Activated B cell treated with CpG ODN at 0.5 μM for 24 hours (primary cell): ENCODE data around the gene NOD1. TPM values are rescaled to one million over a fixed set of nuclear protein-coding genes. Genes with fewer than 3 reads are reported as not detected.

ENCODE experiments used
- ATAC-seq: fragments of 200-7000 bp; cut with Tn5 transposase; one replicate; pipeline ENCODE4 v1.10.0; 2021; ENCODE audit warnings: low read depth, mild to moderate bottlenecking, moderate library complexity
- CTCF ChIA-PET: fragments of 350-600 bp; sonication (Branson Sonifier 250); formaldehyde crosslinking; loops from one replicate; lab custom pipeline; 2021; ENCODE audit warnings: antibody characterized with exemption; lab: Charles Lee
- POLR2A ChIA-PET: fragments of 350-600 bp; sonication (Branson Sonifier 250); formaldehyde crosslinking; loops from one replicate; lab custom pipeline; 2021; ENCODE audit warnings: antibody characterized with exemption; lab: Charles Lee
- DNase-seq: peaks from one replicate; pipeline ENCODE4 v3.0.0; 2022
- H3K27ac Mint-ChIP-seq: one replicate; pipeline ENCODE4 v1.8.0; 2020; ENCODE audit warnings: mixed read lengths
- H3K27me3 Mint-ChIP-seq: one replicate; pipeline ENCODE4 v1.8.0; 2021; ENCODE audit warnings: mixed read lengths
- H3K36me3 Mint-ChIP-seq: one replicate; pipeline ENCODE4 v1.8.0; 2021; ENCODE audit warnings: low read depth, mixed read lengths
- H3K4me1 Mint-ChIP-seq: one replicate; pipeline ENCODE4 v1.8.0; 2021; ENCODE audit warnings: mixed read lengths
- H3K4me3 Mint-ChIP-seq: one replicate; pipeline ENCODE4 v1.8.0; 2020; ENCODE audit warnings: mild to moderate bottlenecking, mixed read lengths
- H3K9me3 Mint-ChIP-seq: one replicate; pipeline ENCODE4 v1.8.0; 2020; ENCODE audit warnings: mixed read lengths
- intact Hi-C: fragments of 100-400 bp; cut with micrococcal nuclease; formaldehyde crosslinking; loops from one replicate; pipeline ENCODE4 v1.15.1; 2024
- total RNA-seq: library from RNA; stranded (reverse); gene quantifications from 2 replicates; pipeline ENCODE4 v1.2.3, GENCODE V29; 2022
- TF ChIP-seq, protein P1 (sequence below): fragments of 200-600 bp; IDR thresholded peaks from one replicate; pipeline ENCODE4 v1.8.0; 2022; ENCODE audit warnings: antibody characterized with exemption, mild to moderate bottlenecking

The NOD1 gene
- total RNA-seq, 1 donor from 2014 or later: 14.0 TPM

DNA sequence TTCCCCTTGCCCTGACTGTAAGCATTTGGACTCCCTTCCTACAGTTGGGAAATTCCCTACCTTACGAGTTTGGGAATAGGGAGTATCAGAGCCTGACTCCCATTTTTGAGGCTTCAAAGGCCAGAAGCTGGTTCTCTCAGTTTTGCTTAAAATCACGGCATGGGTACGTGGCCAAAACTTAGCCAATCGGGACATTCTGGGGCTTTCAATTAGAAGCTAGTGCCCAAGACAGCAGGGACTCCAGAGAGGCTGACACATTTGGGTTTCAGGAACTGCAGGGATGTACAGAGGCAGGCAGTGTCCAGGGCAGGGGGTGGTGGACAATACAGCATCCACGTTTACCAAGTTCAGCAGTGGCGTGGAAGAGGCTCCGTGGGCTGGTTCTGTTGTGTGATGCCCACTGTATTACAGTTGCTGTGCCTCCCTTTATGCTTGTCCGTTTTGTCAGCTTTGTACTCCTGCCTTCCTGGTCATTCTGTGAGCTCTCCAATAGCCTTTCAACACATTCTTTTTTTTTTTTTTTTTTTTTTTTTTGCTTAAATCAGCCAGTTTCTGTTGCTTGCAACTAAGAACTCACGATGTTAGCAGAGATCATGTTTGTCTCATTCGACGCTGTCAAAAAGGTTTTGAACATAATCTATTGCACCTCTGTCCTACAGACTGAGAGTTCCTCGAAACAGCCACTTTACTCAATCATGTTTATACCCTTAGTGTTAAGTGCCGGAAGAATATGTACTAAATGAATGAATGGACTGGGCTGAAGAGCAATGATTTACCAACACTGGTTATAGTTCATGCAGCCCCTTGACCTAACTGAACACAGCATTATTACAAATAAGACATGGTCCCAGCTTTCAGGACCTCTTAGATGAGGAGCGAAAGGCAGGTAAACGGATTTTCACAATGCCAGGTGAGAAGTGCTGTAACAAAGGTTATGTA, 25.0 kb upstream of the NOD1 start:
- ChIA-PET POLR2A (interaction anchor here (0.6 to 0.8 kb wide), 4 partner anchors 8 to 79 kb away, joined by 5 to 8 read pairs (median 6); no protein-coding TSS in a partner anchor), CTCF (no interaction called here)
- peaks cover 39% of the 10 kb centered on the region for H3K4me1 Mint-ChIP-seq
- H3K27ac Mint-ChIP-seq: no peak overlapping the region
- H3K9me3 Mint-ChIP-seq: no peaks in the 10 kb centered on the region
- DNase-seq (no peak), ATAC-seq (no peak)
- peaks cover 17% of the 10 kb centered on the region for H3K36me3 Mint-ChIP-seq
- peak overlapping the region; percentile 91 for H3K4me3 Mint-ChIP-seq
- TF ChIP-seq, protein P1, sequence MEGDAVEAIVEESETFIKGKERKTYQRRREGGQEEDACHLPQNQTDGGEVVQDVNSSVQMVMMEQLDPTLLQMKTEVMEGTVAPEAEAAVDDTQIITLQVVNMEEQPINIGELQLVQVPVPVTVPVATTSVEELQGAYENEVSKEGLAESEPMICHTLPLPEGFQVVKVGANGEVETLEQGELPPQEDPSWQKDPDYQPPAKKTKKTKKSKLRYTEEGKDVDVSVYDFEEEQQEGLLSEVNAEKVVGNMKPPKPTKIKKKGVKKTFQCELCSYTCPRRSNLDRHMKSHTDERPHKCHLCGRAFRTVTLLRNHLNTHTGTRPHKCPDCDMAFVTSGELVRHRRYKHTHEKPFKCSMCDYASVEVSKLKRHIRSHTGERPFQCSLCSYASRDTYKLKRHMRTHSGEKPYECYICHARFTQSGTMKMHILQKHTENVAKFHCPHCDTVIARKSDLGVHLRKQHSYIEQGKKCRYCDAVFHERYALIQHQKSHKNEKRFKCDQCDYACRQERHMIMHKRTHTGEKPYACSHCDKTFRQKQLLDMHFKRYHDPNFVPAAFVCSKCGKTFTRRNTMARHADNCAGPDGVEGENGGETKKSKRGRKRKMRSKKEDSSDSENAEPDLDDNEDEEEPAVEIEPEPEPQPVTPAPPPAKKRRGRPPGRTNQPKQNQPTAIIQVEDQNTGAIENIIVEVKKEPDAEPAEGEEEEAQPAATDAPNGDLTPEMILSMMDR: no peak
- no peaks in the 10 kb centered on the region for H3K27me3 Mint-ChIP-seq
- intact Hi-C loops: loop anchor here (1.0 to 2.0 kb wide), 6 partner anchors 25 to 339 kb away; partner anchors contain the start of genes GARS1, NOD1 and ZNRF2

DNA sequence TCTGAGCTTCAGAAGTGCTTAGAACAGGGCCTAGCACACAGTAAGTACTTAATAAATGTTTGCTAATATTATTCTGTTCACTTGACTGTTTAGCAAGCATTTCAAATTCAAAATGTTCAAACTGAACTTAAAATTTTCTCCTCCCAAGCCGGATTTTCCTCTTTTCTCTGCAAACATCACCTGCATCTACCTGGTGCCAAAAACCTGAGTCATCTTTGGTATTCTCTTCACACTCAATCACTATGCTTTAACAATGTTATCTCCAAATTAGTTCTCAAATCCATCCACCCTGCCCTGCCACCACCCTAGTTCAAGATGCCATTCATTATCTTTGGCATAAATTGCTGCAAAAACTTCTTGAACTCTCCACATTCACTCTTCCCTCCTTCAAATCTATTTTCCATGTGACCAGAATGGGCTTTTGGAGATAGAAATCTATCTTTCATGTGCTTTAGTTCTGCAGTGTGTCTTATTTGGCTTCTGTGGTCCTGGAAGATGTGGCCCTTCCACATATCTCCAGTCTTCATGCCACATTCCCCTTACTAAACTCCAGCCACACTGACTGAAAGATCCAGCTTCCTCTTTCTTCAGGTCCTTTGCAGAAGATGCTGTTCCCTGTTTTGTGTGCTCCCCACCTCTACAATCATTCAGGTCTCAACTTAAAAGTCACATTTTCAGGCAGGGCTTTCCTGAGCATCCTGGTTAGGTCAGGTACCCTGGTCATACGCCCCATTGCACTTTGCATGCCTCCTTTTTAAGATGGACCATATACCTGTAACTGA, 24.1 kb upstream of the NOD1 start:
- ChIA-PET CTCF (no interaction called here), POLR2A (interaction anchor here (0.8 kb wide), 1 partner anchor 24 kb away, joined by 6 read pairs; no protein-coding TSS in a partner anchor)
- TF ChIP-seq, protein P1: no peak
- H3K27ac Mint-ChIP-seq: no peak overlapping the region
- DNase-seq (no peak), ATAC-seq (no peak)
- no peaks in the 10 kb centered on the region for H3K9me3 Mint-ChIP-seq
- no peaks in the 10 kb centered on the region for H3K27me3 Mint-ChIP-seq
- H3K36me3 Mint-ChIP-seq: peaks cover 18% of the 10 kb centered on the region
- intact Hi-C loops: no loop called here
- H3K4me1 Mint-ChIP-seq: peaks cover 39% of the 10 kb centered on the region
- peak overlapping the region; percentile 3 for H3K4me3 Mint-ChIP-seq

DNA sequence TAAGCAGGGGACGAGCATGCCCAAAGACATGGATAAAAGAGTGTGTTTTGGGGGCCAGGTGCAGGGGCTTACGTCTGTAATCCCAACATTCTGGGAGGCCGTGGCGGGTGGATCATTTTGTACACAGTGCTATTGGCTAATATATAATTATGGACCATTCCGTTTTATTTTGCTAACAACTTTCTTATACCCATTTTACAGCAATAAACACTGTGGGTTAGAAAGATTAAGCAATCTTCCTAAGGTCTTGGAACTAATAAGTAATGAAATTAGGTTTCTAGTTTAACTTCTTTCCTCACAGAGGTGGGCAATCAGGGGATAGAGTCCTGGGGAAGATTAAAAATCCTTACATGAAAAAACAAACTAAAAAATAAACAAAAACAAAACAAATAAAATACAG, 22.7 kb upstream of the NOD1 start:
- H3K27me3 Mint-ChIP-seq: no peaks in the 10 kb centered on the region
- POLR2A ChIA-PET: no interaction called here
- H3K4me3 Mint-ChIP-seq: no peak overlapping the region
- TF ChIP-seq, protein P1: no peak
- ATAC-seq (no peak), DNase-seq (no peak)
- intact Hi-C loops: no loop called here
- no peak overlapping the region for H3K27ac Mint-ChIP-seq
- peaks cover 39% of the 10 kb centered on the region for H3K4me1 Mint-ChIP-seq
- CTCF ChIA-PET: no interaction called here
- peaks cover 27% of the 10 kb centered on the region for H3K36me3 Mint-ChIP-seq
- H3K9me3 Mint-ChIP-seq: no peaks in the 10 kb centered on the region

DNA sequence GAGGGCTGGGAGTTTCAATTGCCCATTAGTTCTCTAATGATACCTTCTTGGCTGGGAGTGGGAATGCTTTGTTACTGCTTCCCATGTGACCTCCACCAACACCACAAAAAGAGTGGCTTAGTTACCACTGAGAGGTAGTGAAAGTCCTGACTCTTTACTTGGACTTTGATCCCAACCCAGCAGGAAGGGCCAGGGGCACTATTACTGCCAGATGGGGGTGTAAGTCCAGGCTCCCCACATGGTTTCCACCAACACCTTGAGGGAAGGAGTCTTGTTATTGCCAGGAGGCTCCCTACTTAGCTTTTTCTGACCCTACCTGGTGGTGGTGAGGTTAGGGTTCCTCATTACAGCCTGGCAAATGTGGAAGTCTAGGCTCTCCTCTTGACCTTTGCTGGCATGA, 14.6 kb upstream of the NOD1 start:
- no peak for ATAC-seq
- DNase-seq: no peak
- CTCF ChIA-PET: no interaction called here
- POLR2A ChIA-PET: interaction anchor here (2.8 kb wide), 1 partner anchor 14 kb away, joined by 7 read pairs; the partner anchor contains the start of gene NOD1
- H3K9me3 Mint-ChIP-seq: peaks cover 7% of the 10 kb centered on the region
- no peaks in the 10 kb centered on the region for H3K27me3 Mint-ChIP-seq
- no peak overlapping the region for H3K27ac Mint-ChIP-seq
- TF ChIP-seq, protein P1: no peak
- H3K4me1 Mint-ChIP-seq: no peaks in the 10 kb centered on the region
- intact Hi-C loops: no loop called here
- H3K4me3 Mint-ChIP-seq: no peak overlapping the region
- H3K36me3 Mint-ChIP-seq: peaks cover 19% of the 10 kb centered on the region
